Right lobe of liver (tissue), 4 donors: ENCODE data around the gene FBXL17.

Experiments
- POLR2A ChIP-seq: fragments of 450-650 bp; IDR thresholded peaks from one replicate; pipeline ENCODE4 v1.6.1; 2017; ENCODE audit warnings: antibody characterized with exemption, mild to moderate bottlenecking
- TF ChIP-seq, protein P1 (sequence below), 4 donors: fragments of 200-600 bp in 3 of 4; fragments of 450-650 bp in 1 of 4; IDR thresholded peaks; one replicate each; pipeline versions ENCODE4 v1.5.1 to v1.8.0; 2016 to 2022; ENCODE audit warnings: antibody characterized with exemption in 4 of 4, mild to moderate bottlenecking in 2 of 4
- donor health status: DM: no; HTN: no; CAD: no.
- donor health status: DM: no; HTN: no; CAD: no.
- donor health status: DM: no; HTN: yes; CAD: no.

DNA sequence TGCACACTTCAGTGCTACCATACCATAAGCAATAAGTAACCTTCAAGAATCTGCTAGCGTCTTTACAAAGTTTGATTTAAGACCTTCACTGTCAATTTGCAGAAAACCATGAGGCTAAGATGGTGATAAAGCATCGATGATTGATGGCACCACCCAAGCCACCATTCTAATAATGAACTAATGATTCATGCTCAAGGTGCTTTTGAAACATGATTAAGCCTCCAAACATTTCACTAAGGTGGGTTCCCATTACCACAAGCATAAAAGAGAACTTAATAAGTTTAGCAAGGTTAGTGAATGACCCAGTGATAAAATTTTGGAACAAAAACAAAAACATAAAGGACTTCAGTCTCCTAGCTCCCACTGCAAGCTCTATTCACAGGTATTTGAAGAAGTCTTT lies 214.7 kb downstream of the FBXL17 start:
- TF ChIP-seq, protein P1, sequence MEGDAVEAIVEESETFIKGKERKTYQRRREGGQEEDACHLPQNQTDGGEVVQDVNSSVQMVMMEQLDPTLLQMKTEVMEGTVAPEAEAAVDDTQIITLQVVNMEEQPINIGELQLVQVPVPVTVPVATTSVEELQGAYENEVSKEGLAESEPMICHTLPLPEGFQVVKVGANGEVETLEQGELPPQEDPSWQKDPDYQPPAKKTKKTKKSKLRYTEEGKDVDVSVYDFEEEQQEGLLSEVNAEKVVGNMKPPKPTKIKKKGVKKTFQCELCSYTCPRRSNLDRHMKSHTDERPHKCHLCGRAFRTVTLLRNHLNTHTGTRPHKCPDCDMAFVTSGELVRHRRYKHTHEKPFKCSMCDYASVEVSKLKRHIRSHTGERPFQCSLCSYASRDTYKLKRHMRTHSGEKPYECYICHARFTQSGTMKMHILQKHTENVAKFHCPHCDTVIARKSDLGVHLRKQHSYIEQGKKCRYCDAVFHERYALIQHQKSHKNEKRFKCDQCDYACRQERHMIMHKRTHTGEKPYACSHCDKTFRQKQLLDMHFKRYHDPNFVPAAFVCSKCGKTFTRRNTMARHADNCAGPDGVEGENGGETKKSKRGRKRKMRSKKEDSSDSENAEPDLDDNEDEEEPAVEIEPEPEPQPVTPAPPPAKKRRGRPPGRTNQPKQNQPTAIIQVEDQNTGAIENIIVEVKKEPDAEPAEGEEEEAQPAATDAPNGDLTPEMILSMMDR (IDR thresholded peaks at IDR 0.05): no peak
- TF ChIP-seq POLR2A: no peak
